Prostate gland (tissue), 2 donors: ENCODE results near the gene CDC73.

Source experiments
- POLR2A ChIP-seq: fragments of 450-650 bp; IDR thresholded peaks from one replicate; pipeline ENCODE4 v1.6.1; 2016; ENCODE audit warnings: antibody characterized with exemption, mild to moderate bottlenecking
- TF ChIP-seq, protein P1 (sequence below), 4 experiments: fragments of 200-600 bp in 2 of 4; fragments of 450-650 bp in 2 of 4; sonication (generic) in 2 of 4; IDR thresholded peaks; 1 replicate in 3 of 4; 2 replicates in 1 of 4; pipeline ENCODE4 v1.5.1; 2016 to 2019; ENCODE audit warnings: antibody characterized with exemption in 4 of 4, mild to moderate bottlenecking in 2 of 4, moderate library complexity in 2 of 4

GRCh38 chr1:193184776-193185175, 62.9 kb downstream of the CDC73 start:
- TF ChIP-seq POLR2A = no peak
- TF ChIP-seq, protein P1, sequence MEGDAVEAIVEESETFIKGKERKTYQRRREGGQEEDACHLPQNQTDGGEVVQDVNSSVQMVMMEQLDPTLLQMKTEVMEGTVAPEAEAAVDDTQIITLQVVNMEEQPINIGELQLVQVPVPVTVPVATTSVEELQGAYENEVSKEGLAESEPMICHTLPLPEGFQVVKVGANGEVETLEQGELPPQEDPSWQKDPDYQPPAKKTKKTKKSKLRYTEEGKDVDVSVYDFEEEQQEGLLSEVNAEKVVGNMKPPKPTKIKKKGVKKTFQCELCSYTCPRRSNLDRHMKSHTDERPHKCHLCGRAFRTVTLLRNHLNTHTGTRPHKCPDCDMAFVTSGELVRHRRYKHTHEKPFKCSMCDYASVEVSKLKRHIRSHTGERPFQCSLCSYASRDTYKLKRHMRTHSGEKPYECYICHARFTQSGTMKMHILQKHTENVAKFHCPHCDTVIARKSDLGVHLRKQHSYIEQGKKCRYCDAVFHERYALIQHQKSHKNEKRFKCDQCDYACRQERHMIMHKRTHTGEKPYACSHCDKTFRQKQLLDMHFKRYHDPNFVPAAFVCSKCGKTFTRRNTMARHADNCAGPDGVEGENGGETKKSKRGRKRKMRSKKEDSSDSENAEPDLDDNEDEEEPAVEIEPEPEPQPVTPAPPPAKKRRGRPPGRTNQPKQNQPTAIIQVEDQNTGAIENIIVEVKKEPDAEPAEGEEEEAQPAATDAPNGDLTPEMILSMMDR (IDR thresholded peaks at IDR 0.05) = no peak
